Testis (tissue), 2 donors: Measurements from ENCODE around the gene AMIGO1.

Experiments
- CTCF ChIP-seq, 3 experiments: fragments of 450-650 bp in 2 of 3; fragments of 200-600 bp in 1 of 3; sonication (generic) in 1 of 3; IDR thresholded peaks; one replicate each; pipeline ENCODE4 v1.5.1; 2016 to 2019; ENCODE audit warnings: antibody characterized with exemption in 3 of 3, mild to moderate bottlenecking in 2 of 3, moderate library complexity in 1 of 3
- POLR2A ChIP-seq: fragments of 450-650 bp; IDR thresholded peaks from one replicate; pipeline ENCODE4 v1.6.1; 2017; ENCODE audit warnings: antibody characterized with exemption, mild to moderate bottlenecking, moderate library complexity

- no peak for TF ChIP-seq CTCF (IDR thresholded peaks at IDR 0.05)
- TF ChIP-seq POLR2A, result no peak
Measured at GRCh38 chr1:109500941-109501381, 8.6 kb downstream of the AMIGO1 start.
